Activated T-helper 1 cell treated with anti-CD3 and anti-CD28 coated beads, Interleukin-2, amount 50 U/mL, for 16 hours (primary cell): Measurements from ENCODE around the gene LRRC28.
"Not testable (repeated sequence)": the region's sequence is repeated elsewhere in the genome, so short reads cannot be mapped to it uniquely, and the experiment has no call there.

Experiments
- DNase-seq, 2 donors: peaks; one replicate each; pipeline ENCODE4 v3.0.0-alpha.2; 2020; ENCODE audit warnings: low read depth in 1 of 2, low spot score in 1 of 2

LRRC28 gene

GRCh38 chr15:99250857-99251841 lies at the start of gene LRRC28:
LRRC28 (plus strand) TSS chr15:99251481; CDS start chr15:99255958, 4,477 bp downstream.
- DNase-seq: peak; percentile 79 to 89

GRCh38 chr15:99202176-99202552 lies 49.1 kb upstream of the LRRC28 start:
- DNase-seq: no peak

- DNase-seq: no peak
Observed at GRCh38 chr15:99207672-99208071, 43.6 kb upstream of the LRRC28 start.

- DNase-seq: no peak
Observed at GRCh38 chr15:99209326-99209725, 42.0 kb upstream of the LRRC28 start.

- no peak for DNase-seq
Observed at GRCh38 chr15:99210334-99210733, 40.9 kb upstream of the LRRC28 start.

DNA sequence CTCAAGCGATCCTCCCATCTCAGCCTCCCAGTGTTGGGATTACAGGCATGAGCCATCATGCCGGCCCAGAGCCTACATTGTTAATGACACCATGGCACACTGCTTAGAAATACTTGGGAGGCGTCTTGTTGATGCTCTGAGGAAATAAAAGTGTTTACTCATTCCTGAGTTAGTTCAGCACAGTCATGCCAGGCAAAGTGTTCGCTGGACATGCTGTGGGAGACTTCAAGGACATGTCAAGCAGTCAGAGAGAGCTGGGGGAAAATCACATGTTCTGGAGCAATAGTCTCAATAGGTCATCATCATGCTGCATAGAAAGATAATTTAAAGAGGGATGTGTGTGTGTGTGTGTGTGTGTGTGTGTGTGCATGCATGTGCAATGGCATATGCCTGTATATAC lies 39.4 kb upstream of the LRRC28 start:
- DNase-seq: no peak

DNA sequence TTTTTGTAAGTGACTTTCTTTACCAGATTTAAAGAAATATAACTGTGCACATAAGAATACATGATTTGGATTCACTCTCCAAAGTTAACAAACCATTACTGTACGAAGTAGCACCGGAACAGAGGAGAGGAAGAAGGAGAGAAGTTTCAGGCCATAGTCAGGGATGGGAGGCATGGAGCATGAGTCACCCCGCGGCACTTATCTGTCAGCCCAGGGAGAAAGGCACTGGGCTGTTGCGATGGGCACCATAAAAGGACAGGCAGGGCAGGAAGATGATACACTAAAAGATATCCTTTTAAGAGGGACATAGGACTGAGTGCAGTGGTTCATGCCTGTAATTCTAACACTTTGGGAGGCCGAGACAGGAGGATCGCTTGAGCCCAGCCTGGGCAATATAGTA lies 38.9 kb upstream of the LRRC28 start:
- DNase-seq: no peak

- DNase-seq: peak; percentile 6 to 22
Observed at GRCh38 chr15:99213187-99213811, 38.0 kb upstream of the LRRC28 start.

GRCh38 chr15:99224372-99225214 lies 26.7 kb upstream of the LRRC28 start:
- DNase-seq: no peak

DNA sequence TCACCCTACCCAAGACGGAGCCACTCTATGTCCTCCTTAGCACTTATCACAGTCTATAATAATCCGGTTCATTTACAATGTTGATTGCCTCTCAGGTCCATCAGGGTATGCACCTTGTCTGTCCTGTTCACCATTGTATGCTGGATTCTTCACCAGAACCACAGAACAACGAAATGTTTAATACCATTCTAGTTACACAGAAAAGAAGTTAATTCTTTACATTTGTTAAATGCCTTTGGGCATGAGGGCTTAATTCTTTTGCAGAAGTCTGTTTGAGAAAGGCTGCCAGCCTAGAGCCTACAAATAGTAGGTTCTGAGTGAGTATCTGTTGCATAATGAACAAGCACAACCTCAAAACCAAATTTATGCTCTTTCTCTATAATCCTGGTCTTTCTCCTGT lies 24.5 kb upstream of the LRRC28 start:
- DNase-seq: no peak

- no peak for DNase-seq
Observed at GRCh38 chr15:99228120-99228770, 23.0 kb upstream of the LRRC28 start.

GRCh38 chr15:99230867-99231266 lies 20.4 kb upstream of the LRRC28 start:
- DNase-seq: no peak

DNA sequence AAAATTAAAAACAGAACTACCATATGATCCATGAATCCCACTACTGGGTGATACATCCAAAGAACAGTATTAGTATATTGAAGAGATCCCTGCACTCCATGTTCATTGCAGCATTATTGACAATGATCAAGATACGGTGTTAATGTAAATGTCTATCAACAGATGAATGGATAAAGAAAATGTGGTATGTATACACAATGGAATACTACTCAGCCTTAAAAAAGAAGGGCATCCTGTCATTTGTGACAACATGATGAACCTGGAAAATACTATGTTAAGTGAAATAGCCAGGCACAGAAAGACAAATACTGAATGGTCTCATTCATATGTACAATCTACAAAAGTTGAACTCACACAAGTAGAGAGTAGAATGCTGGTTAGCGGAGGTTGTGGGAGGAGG lies 18.5 kb upstream of the LRRC28 start:
- DNase-seq: no peak

DNA sequence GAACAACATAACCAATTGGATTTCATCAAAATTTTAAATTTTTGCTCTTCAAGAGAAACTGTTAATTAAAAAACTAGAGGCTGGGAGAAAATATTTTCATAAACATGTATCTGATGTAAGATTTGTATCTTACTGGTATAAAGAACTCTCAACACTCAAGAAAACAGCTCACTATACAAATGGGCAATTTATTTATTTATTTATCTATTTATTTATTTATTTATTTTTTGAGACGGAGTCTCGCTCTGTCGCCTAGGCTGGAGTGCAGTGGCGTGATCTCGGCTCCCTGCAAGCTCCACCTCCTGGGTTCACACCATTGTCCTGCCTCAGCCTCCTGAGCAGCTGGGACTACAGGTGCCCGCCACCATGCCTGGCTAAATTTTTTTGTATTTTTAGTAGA lies 17.1 kb upstream of the LRRC28 start:
- not testable (repeated sequence) for DNase-seq

DNA sequence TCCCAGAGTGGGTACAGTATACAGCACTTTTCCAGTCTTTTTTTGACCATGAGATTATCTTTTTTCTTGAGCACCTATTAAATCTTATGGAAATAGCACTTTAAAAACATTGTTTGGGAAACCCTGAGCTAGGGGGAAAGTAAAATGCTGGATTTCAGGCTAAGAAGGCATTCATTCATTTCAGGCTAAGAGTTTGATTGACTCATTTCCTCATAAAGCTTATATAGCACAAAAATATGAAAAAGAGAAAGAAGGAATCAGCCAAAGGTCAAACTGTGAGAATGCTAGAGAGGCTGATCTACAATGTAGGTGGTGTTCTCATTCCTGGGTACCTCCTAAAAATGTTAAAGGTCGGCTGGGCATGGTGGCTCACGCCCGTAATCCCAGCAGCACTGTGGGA lies 12.4 kb upstream of the LRRC28 start:
- DNase-seq: no peak

DNA sequence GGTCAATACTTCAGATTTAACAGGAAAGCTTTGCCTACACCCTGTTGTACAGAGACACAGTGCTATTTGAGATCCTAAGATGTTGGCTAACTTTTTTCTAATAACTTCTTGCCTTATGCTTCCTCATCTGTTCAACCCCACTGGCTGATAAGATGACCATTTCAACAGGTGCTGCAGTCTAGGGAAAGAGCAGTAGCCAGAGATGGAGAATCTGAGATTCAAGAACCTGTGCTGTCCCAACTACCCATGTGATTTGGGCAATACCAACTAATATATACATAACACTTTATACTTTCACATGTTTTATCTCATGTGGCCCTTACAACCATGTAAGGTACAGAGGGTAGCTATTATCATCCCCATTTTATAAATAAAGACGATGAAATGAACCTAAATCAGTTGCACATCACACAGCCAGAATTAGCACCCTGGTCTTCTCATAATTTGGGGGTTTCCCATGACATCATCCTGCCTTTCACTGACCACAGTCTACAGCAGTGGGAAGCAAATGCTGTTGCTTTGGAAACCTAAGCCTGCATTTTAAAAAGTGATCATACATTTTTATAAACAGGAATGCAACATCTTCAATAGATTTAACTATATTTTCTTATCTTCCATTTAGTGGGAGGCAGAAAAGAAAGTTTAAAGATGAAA lies 11.6 kb upstream of the LRRC28 start:
- no peak for DNase-seq

GRCh38 chr15:99241752-99242151 lies 9.5 kb upstream of the LRRC28 start:
- no peak for DNase-seq

DNA sequence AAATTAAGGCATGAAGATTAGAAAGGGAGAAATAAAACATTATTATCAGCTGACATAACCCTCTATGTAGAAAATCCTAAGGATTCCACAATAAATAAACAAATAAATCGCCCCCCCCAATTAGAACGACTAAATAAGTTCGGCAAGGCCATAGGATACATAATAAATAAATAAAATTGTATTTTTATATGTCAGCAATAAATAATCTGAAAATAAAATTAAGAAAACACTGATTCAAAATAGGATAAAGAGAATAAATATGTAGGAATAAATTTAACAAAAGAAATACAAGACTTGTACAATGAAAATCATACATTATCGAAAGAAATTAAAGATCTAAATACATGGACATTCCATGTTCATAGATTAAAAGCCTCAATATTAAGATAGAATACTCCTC lies 7.0 kb upstream of the LRRC28 start:
- DNase-seq: no peak

DNA sequence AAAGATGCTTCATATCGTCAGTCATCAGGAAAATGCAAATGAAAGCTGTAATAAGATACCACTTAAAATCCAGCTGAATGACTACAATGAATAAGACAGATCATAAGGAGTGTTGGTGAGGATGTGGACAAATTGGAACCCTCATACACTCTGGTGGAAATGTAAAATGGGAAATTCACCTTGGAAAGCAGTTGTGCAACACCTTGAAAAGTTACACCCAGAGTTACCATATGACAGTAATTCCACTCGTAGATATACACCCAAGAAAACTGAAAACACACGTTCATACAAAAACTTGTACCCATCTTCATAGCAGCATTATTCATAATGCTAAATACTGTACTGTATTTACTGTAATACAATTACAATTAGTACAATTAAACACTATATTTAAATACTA lies 4.2 kb upstream of the LRRC28 start:
- DNase-seq: no peak

DNA sequence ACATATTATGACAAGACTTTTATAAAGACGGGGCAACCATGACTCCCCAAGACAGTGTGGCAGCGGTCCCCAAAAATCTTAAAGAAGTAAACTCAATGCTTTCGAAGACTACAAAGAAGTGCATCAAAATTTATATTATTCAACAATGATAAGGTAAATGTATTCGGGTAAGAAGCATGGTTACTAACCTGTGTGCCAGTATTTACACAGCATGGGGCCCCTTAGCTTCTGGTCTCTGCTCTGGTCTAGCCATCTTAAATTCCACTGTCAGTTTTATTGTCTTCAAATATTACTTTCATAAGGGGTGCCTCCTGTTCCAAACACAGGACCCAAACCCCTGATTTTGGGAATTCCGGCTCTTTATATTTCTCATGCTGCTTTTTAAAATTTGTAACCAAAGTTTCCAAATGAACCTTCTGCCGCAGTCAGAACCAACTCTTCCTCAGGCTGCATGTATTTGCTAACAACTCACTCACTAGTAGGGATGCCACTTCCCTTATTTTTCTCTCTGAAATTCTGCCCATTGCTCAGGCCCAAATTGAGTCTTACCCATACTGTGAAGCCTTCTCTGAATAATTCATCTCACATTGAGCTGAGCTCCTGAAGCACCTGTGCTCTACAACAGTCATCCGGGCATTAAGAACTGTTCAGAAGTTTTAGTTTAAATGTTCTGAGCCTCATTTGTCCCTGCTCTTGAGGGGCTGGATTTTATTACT lies 3.1 kb upstream of the LRRC28 start:
- no peak for DNase-seq
